Activated T-helper 9 cell treated with anti-CD3 and anti-CD28 coated beads, Interleukin-2, amount 50 U/mL, for 16 hours (primary cell): ENCODE measurements around the gene TCOF1.

Experiments used
- DNase-seq: peaks from one replicate; pipeline ENCODE4 v3.0.0-alpha.2; 2020; ENCODE audit warnings: low read depth

TCOF1 gene

GRCh38 chr5:150431048-150431447, 73.6 kb downstream of the TCOF1 start:
- no peak for DNase-seq

GRCh38 chr5:150431574-150431973, 74.1 kb downstream of the TCOF1 start:
- DNase-seq: no peak

GRCh38 chr5:150434464-150434863, 77.0 kb downstream of the TCOF1 start:
- DNase-seq: no peak

- peak; percentile 80 for DNase-seq
Observed at GRCh38 chr5:150436141-150436680, 78.7 kb downstream of the TCOF1 start.

GRCh38 chr5:150438873-150439546, 81.5 kb downstream of the TCOF1 start:
- no peak for DNase-seq

- DNase-seq: no peak
Observed at GRCh38 chr5:150440948-150441812, 83.7 kb downstream of the TCOF1 start.

- no peak for DNase-seq
Observed at GRCh38 chr5:150441813-150442698, 84.6 kb downstream of the TCOF1 start.

- DNase-seq: no peak
Observed at GRCh38 chr5:150442699-150443080, 85.2 kb downstream of the TCOF1 start.

GRCh38 chr5:150443242-150444075, 86.0 kb downstream of the TCOF1 start:
- no peak for DNase-seq

GRCh38 chr5:150444770-150445169, 87.3 kb downstream of the TCOF1 start:
- DNase-seq: no peak

GRCh38 chr5:150446088-150446487, 88.6 kb downstream of the TCOF1 start:
- no peak for DNase-seq

- no peak for DNase-seq
Observed at GRCh38 chr5:150446583-150446982, 89.1 kb downstream of the TCOF1 start.

- no peak for DNase-seq
Observed at GRCh38 chr5:150447188-150447587, 89.7 kb downstream of the TCOF1 start.

GRCh38 chr5:150448334-150448733, 90.8 kb downstream of the TCOF1 start:
- no peak for DNase-seq

- no peak for DNase-seq
Observed at GRCh38 chr5:150448952-150449516, 91.5 kb downstream of the TCOF1 start.
